ENCODE results near the gene CLEC4M.
"Not testable (repeated sequence)": the region's sequence is repeated elsewhere in the genome, so short reads cannot be mapped to it uniquely, and the experiment has no call there.

CLEC4M gene

GRCh38 chr19:7742575-7742974 lies 20.5 kb upstream of the CLEC4M start:
- DNase-seq: no peak

DNA sequence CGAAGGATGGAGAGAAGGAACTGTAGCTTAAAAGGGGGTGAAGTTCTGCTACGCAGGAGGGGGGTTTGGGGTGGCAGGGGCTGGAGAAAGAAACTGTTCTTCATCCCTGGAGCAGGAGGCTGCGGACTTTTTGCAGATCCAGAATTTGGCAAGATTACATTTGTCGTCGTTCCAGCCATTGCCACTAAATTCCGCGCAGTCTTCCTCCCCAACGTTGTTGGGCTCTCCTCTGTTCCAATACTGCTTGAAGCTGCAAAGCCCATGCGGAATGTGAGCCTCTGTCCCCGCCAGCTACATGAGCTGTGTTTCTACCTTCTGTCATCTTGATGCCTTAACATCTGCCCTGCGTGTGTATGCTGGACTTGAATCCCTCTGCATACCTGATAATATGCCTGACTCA lies 20.1 kb upstream of the CLEC4M start:
- no peak for DNase-seq

- DNase-seq: no peak
These were observed 19.6 kb upstream of the CLEC4M start for GRCh38 chr19:7743425-7743841.

- no peak for DNase-seq
These were observed 18.8 kb upstream of the CLEC4M start for GRCh38 chr19:7744199-7744786.

GRCh38 chr19:7744871-7745650 lies 18.0 kb upstream of the CLEC4M start:
- no peak for DNase-seq

- not testable (repeated sequence) for DNase-seq
These were observed 16.7 kb upstream of the CLEC4M start for GRCh38 chr19:7746306-7746705.

GRCh38 chr19:7746903-7747884 lies 15.8 kb upstream of the CLEC4M start, which contains the start of gene CD209:
Gene CD209 (minus strand): TSS chr19:7747534. CDS start chr19:7747511, 23 bp downstream.
- peak; percentile 7 for DNase-seq

DNA sequence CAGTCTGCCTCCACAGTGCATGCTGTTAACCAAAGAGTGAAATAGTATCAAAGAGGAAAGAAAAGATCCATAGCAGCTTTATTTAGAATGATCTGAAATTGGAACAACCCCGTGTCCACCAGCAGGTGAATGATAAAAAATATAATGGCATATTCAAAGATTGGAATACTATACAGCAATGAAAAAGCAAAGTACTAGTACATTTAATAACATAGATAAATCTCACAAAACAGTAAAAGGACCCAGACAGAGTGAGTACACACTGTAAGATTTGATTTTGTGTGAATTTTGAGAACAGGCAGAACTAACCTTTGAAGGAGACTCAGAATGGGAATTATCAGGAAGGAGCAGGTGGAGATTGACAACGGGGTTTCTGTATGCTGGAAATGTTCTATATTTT lies 14.9 kb upstream of the CLEC4M start:
- no peak for DNase-seq

GRCh38 chr19:7748756-7749155 lies 14.3 kb upstream of the CLEC4M start:
- no peak for DNase-seq

GRCh38 chr19:7751157-7751783 lies 11.8 kb upstream of the CLEC4M start:
- DNase-seq: no peak

DNA sequence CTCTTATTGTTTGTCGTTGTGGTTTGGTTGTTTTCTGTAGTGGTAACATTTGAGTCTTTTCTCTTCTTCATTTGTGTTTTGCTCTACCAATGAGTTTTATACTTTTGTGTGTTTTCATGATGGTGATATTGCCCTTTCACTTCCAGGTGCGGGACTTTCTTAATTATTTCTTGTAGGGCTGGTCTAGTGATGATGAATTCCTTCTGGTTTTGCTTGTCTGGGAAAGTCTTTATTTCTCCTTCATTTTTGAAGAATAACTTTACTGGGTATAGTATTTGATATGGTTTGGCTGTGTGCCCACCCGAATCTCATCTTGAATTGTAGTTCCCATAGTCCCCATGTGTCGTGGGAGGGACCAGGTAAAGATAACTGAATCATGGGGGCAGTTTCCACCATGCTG lies 6.8 kb upstream of the CLEC4M start:
- DNase-seq: no peak

- DNase-seq: no peak
These were observed 5.7 kb upstream of the CLEC4M start for GRCh38 chr19:7757358-7757757.

GRCh38 chr19:7759156-7759555 lies 3.9 kb upstream of the CLEC4M start:
- no peak for DNase-seq

DNA sequence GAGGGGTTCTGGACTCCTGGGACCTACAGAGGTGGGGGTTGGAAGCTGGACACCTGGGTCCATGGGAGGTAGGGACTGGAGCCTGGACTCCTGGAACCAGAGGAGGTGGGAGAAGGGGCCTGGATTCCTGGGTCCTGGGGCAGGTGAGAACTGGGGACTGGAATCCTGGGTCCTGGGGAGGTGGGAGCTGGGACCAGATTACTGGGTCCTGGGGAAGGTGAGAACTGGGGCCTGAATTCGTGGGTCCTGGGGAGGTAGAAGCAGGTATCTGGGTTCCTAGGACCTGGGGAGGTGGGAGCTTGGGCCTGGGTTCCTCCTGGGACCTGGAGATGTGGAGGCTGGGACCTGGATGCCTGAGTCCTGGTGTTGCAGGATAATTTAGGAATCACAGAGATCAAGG lies 653 bp downstream of the CLEC4M start:
- DNase-seq: no peak

- DNase-seq: not testable (repeated sequence)
These were observed 1.1 kb downstream of the CLEC4M start for GRCh38 chr19:7764157-7764556.

DNA sequence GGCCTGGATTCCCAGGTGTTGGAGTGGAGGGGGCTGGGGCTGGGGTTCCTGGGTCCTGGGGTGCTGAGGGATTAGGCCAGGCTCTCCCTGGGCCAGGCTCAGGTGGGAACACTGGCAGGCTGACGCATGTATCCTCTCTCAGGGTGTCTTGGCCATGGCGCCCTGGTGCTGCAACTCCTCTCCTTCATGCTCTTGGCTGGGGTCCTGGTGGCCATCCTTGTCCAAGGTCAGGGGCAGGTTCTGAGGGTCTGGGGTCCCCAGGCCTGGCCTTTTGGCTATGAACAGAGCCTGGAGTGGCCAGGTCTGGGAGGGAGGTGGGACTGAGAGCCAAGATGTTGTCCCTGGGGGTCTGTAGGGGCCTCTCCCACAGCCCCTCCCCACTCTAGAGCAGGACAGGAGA lies 2.0 kb downstream of the CLEC4M start:
- not testable (repeated sequence) for DNase-seq

DNA sequence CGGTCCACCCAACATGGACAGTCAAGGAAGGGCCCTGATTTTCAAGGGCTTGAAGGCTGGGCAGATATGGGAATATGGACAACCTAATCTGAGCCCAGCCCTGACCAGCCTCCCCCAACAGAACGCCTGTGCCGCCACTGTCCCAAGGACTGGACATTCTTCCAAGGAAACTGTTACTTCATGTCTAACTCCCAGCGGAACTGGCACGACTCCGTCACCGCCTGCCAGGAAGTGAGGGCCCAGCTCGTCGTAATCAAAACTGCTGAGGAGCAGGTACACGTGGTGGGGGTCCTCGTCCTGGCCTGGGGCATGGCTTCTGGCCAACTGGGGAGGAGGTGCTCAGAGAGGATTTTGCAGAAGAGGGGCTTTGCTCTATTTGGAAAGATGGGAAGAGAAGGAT lies 3.5 kb downstream of the CLEC4M start:
- no peak for DNase-seq

- no peak for DNase-seq
These were observed 4.4 kb downstream of the CLEC4M start for GRCh38 chr19:7767487-7767886.

DNA sequence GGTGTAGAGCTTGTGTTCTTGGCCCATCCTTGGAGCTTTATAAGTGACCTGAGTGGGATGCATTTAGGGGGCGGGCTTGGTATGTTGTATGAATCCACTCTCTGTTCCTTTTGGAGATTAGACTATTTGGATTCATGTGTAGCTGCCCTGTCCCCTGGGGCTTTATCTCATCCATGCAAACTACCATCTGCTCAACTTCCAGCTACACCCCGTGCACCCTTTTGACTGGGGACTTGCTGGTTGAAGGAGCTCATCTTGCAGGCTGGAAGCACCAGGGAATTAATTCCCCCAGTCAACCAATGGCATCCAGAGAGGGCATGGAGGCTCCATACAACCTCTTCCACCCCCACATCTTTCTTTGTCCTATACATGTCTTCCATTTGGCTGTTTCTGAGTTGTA lies 6.1 kb downstream of the CLEC4M start:
- DNase-seq: no peak

- no peak for DNase-seq
These were observed 8.0 kb downstream of the CLEC4M start for GRCh38 chr19:7771072-7771471.

DNA sequence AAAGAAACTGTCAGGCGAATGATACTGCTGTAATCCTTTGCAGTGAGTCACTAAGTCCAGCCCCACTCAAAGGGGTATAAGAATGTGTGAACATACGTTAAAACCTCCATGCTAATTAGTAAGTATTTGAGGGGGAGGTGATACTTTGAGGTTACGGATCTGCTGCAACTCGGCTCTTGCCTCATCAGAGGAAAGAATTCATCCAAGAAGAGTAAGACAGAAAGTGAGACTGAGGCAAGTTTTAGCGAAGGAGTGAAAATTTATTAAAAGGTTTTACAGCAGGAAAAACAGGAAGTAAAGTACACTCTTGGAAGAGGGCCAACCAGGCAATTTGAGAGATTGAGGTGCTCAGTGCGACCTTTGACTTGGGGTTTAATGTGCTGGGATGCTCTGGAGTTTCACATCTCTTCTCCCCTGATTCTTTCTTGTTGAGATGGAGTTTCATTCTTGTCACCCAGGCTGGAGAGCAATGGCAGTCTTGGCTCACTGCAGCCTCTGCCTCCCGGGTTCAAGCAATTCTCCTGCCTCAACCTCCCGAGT lies 9.8 kb downstream of the CLEC4M start:
- DNase-seq: peak; percentile 70

GRCh38 chr19:7773841-7774240 lies 10.8 kb downstream of the CLEC4M start:
- DNase-seq: no peak

GRCh38 chr19:7775761-7776160 lies 12.7 kb downstream of the CLEC4M start:
- DNase-seq: no peak
